ENCODE results near the gene ZNF697. TPM values are rescaled to one million over a fixed set of nuclear protein-coding genes. Genes with fewer than 3 reads are reported as not detected.

Gene ZNF697
- polyA plus RNA-seq, 12 donors: 8.1 to 12.4 (median 10.0) TPM; not detected in 1

DNA sequence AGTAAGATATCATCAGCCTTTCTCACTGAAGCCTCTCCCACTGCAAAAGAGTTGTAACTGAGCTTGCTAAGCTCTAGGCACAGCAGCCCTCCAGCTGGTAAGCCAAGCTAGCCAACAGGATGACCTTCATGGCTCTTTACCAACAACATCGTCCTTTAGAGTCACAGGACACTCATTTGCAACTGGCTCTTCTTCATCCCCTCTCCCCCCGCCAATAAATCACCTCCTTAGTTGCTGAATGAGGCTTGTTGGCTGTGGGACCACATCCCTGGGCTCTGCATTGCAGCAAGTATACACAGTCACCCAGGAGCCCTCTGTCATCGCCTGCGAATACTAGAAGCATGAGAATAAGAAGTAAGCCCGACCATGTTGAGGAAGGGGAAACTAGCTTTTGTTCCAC, 16.0 kb upstream of the ZNF697 start:
- no peak for DNase-seq

DNA sequence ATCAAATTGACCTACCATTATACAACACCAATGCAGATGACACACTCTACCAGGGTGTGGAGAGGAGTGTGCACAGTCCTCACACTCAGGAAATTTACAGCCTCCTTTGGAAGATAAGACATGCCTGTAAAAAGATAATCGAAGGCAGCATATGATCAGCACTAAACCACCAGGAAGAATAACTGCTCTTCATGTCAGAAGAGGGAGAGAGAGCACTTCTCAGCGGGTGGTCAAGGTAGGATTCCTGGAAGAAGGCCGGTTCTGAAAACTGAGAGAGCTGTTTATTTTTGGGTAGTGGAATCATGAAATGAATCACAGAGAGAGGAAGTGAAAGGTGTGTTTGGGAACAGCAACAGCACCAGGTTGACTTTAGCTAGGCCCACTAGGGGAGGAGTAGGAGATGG, 14.0 kb upstream of the ZNF697 start:
- no peak for DNase-seq

DNA sequence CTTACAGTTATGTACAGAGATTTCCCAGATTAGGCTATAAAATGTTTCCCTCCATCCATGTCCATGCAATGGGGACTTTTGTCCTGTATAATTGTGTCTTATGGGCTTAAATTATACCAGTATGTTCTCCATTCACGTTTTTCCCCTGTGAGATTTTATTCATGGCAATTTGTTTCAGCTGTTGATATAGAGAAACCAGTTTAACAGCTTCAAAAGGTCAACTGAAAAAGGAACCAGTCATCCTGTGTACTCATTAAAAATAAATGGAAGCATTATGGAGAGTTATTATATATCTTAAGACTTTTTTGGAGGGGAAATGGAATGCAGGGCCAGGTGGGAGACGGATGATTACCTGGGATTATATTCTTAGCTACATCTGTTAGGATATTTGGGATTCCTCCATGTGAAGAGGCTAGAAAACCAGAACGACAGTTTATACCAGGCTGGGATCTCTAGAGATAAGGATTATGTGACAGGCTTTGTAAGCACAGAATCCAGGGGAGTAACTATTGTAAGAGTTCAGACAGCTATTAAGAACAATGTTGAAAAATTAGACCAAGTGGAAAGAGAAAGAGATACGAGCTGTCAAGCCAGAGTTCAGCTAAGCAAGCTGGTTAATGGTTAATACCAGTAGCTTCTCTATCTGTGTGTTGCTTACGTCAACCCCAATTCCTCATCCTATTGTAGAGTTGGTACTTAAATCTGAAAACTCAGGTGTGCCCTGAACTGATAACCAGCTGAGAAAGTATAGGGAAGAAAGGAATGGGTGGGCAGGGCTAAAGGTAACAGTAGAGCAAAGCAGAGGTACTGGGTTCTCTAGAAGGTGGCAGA, 12.4 kb upstream of the ZNF697 start:
- DNase-seq: no peak

DNA sequence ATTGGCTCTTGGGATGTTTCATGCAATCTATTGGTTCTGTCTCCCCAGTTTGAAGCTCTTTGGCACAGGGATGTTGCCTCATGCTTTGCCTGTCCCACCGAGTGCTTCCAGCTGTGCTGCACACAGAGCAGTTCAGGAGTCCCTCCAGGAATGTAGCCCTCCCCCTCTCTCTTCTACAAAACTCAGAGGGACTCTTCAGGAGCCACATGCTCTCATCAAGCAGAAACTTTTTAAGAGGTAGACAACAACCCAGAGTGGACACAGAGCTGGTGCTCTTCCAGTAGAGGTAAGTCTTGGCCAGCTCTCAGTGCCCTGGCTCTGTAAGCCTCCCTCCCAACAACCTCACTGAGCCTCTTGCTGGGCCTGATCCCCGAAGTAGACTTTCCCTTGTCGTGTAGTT, 11.6 kb upstream of the ZNF697 start:
- no peak for DNase-seq

DNA sequence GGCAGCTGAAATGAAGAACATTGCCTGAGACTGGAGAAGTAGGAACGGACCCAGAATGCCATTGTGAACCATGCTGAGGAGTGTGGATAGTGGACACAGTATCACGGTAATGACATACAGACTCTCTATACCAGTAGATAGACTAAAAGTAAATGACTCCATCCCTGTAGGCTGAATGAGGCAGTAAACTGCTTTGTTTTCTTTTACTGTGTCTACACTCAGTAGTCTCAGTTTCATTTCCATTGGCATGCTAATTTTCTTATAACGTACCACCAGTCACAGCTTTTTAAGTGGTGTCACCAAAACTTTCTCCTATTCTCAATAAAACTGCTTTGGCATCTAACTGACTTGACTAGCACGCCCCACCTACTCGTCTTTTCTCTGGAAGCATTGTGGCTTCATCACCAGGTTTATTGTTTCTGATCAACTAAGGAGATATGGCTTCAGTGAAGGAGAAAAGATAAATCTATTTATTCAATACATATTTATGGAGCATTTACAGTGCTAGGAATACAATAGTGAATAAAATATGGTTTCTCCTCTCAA, 8.4 kb upstream of the ZNF697 start:
- DNase-seq: no peak

DNA sequence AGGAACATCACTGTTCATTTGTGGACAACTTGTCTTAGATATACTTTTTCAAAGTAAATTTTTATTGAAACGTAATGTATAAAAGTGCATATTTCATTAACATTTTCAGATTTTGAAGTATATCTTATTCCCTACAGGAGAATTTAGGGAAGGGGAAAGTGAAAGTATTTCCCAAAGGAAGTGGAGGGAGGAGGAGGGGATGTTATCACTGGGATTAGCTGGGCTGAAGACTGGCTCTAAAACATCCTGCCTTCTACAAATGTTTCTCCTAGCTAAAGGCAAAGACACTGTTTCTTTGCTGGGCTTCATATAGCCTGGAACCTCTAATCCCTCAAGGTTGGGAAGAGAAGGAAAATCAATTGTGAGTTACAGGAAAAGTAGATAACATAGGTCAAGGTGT, 7.1 kb upstream of the ZNF697 start:
- DNase-seq: no peak

DNA sequence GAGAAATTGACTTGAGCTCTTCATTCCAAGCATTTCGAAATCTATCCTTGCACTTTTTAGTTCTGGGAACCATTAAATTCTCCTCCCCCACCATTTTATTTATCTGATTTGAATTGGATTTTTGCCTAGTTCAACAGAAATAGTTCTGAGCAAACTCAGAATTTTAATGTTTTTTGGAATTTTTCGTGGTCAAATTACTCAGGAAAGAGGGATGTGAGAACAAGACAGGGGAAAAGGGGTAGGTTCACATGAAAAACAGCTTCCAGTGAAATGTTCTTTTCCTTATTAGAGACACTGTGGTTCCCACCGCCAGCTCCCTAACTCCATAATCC, 5.7 kb upstream of the ZNF697 start:
- no peak for DNase-seq

DNA sequence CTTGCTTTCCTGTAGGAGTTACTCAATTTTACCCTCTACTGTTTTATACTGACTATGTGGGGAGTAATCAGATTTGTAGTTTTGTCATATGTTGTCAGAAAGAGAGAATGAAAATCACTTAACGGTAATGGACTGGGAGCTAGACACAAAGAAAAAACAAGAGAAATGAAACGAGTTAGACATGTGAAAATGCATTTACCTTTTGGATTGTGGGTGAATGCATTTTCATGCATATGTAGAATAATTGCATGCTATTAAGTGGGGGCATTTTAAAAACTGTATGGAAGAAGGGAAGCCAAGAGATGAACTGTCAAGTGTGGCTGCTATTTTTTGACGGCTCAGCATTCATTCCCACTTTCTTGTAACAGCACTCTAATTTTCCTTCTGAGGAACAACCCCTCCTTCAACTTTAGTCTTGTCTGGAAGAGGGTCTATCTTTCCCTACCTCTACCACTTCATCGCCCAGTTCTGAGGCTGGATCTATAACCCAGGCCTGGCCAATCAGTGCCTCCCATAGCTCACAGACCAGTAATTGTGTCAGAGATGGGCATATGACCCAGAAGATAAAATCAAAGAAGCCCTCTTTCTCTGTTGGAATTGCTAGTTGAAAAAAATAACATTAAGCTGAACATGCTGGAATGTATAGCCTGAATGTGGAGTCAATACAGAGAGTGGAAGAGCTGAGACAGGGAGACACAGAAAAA, 5.2 kb upstream of the ZNF697 start:
- no peak for DNase-seq

DNA sequence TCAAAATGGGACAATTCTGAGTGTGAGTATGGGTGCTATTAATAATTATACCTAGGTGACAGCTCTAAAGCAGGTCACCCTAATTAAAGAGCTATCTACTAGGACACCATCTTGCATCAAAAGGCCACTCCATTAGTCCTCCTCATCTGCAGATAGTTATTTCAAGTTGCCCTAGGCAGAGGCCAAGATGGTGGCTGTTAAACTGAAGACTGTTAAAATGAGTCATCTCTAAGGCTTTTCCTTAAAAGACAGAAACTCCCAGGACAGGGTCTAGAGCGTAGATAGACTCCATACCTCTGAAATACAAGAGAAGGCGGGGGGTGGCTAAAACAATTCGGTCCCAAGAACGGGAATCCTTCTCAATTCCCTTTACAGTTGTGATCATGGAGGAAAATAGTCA, 4.5 kb upstream of the ZNF697 start:
- DNase-seq: no peak

DNA sequence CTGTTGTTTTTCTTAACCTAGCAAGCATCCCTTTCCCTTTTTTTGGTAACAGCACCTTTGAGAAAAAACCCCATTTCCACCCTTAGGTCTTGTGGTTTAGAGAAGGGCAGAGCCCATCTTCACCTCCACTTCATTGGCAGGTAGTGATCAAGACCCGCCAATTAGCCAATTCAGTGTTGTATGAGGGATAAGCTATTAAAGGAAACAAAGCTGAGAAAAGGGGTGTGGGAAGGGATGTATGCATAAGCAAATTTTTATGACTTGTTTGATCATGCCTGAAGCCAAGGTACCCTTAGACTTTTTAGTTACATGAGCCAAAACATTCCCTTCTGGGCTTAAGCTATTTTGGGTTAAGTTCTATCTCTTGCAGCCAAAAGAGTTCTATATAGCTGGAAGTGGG, 3.6 kb upstream of the ZNF697 start:
- DNase-seq: no peak

DNA sequence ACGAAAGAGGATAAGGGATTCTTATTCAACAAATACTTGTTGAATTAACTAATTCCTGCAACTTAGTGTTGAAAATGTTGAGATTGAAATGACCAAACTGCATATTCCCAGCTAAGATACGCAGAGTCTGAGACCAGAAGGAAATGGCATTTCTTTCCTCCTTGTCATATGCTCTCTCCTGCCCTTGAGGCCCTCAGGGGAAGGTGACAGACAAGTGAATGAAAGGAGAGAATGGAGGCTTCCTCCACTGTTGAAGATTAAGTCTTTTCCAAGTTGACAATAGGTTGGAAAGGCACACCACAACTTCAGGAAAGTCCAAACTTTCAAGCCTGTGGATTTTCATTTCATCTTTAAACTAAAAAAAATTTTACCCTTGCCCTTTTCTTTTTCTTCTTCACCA, 3.1 kb upstream of the ZNF697 start:
- no peak for DNase-seq

DNA sequence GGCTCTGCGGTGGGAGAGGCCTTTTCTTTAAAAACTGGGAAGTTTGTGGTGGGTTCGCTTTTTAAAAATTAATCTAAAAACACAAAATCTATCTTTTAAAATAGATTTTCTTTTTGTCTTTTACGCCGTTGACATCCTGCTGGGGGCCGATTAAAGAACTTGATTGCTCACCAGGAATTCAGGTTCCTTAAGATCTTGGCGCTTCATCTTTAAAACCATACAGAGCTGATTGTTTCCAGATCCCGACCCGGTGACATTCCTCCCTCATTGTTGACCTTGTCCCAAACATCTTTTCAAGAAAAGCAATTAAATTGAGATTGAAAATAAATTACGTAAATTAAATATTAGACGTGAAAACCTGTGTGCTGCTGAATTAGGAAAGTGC, 546 bp upstream of the ZNF697 start:
- DNase-seq: peak; percentile 29

DNA sequence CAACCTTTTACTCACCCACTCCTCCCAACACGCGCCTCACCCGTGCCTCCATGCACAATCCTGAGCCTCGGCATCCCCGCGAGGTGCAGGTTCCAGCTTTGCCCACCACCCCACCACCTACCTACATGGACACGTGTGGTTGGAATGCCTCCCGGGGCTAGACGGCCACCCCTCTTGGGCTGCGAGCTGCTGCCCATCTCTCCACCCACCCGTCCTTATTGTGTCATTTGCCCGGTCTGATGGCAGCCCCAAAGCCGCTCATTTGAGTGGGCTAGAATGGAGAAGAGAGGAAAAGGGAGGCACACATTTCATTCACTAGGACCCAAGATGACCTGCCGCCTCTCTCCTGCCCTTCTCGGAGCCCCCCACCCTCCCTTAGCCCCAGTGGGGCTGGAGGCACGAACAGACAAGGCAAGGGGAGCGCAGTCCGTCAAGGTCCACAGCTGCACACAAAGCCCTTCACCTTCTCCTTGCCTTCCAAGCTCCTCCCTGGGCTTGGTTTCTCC, 785 bp downstream of the ZNF697 start:
- no peak for DNase-seq

DNA sequence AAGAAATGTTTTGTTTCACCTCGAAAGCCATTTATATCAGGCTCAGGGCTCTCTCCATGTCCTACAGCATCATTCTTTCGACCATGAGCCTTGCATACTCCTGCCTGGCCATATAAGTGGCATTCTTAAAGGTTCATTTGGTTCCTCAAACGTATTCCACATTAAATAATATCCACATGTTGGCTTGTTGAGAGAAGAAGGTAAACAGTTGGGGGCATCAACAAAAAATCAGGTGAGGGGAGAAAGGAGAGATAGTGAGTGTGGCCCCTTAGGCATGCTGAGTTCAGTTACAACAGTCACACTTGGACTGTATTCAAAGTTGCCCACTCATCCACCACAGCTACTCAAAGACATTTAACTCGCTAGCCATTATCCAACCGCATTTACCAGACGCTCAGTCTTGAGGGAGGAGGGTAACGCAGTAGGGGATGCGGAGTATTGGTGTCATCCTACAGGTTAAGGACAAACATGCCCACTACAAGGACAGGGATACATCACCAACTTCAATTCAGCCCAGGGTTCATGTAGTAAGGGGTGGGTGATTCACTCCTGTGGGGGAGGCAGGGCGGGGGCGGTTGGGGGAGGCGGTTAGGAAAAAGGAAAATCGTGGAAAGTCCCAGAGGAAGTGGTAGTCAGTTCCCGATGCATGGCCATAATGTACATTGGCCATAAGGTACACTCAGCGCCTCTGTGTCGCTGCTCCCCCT, 1.4 kb downstream of the ZNF697 start:
- DNase-seq: no peak

DNA sequence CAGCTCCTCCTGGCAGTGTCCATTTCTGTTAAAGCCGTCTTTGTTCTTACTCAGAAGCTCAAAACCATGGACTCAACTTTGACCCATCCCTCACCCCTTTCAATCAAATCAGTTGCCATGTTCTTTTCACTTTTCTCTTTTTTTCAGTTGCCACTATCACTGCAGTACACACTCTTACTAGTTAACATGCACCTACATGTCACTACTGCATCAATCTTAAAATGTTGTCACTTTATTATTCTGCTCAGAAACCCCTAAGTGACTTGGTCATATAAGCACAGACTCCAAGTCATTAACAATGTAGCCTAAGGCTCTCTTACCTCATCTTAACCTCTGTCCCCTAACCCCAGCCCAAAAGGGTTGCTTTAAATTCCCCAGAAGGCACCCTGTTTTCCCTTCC, 9.0 kb downstream of the ZNF697 start:
- no peak for DNase-seq

DNA sequence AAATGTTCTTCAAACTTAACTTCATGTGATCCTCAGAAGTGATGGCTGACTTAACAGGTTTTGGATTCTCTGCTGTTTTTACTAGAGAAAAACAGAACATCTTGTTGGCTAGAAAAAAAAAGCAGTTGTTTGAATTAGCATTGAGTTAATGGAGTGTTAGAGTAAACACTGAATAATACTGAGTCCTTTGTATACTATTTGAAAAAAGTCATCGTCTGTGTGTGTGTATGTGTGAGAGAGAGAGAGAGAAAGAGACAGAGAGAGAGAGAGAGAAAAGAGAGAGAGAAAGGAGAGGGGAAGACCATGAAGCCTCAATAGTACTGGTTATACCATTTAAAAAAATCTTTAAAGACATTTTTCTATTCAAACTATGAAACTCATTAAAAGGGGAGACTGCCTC, 10.4 kb downstream of the ZNF697 start:
- DNase-seq: no peak

DNA sequence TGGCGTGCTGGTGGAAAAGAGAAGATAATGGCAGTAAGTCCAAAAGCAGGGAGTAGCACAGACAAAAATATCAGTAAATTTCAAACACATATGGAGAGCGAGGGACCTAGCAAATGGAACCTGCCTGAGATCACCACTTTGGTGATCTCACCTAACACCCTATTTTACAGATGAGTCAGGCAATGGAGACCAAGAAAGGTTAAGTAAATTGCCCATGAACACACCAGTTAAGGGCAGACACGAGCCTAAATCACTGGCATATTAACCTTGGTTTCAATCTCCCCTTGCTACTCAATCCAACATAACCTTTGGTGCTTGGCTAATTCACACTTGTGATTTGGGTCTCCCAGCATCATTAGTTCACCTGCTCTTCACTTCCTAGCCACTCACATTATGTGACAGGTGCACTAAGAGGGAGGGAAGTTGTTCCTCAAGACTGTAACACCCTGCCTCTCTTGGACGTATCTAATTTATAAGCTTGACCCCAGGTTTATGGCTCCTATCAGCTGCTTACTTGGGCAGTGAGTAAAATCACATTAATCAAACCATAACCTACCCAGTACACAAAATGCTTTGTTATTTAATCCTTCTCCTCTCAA, 11.5 kb downstream of the ZNF697 start:
- no peak for DNase-seq

DNA sequence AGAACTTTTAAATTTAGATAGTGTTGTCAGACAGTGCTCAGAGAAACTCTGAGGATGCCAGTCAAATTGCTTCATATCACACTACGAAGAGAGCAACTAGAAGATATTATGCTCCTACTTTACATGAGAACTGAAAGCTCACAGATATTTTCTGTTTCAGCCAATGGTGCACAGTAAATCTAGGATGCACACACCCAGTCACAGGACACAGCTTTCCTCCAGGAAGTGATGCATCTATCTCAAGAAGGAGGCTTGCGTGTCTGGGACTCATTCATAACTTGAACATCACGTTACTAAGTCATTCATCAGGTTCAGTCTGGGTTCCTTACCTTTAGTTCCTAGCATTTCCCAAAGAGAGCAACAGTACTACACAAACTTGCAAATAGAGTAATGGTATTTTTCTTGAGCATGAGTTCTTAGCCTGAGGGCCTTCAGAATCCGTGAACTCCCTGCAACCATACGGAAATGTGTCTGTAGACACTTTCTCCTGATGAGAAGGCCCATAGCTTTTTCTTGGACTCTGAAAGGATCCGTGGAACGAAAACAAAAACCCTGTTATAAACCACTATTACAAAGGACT, 12.2 kb downstream of the ZNF697 start:
- DNase-seq: no peak

DNA sequence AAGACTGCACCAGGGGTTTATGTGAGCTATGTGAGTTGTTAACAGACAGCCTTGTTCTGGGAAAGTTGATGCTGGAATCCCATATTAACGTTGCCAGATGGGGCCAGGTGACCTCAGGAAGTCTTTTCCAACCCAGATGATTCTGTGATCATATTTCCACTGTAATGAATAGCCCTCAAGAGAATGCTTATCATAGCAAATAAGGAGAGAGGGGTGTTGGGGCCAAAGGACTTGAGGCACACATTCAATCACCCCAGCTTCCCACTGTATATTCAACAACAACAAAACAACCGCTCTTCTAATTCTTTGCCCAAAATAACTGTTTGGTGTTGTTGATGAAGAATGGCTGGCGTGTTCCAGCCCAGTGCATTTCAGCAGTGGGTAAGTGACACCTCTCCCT, 14.1 kb downstream of the ZNF697 start:
- no peak for DNase-seq

DNA sequence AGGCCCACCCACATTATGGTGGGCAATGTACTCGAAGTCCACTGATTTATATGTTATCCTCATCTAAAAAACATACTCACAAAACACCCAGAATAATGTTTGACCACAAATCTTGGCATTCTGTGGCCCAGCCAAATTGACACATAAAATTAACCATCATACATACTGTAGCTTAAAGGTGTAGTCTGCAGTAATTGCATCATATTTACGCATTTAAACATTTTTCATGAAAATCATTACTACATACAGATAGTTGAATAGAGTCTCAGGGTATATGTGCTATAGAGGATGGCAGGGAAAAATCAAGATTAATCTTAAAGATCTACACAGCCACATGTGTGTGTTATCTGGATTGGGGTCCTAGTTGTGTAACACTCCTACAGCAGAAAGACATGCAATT, 14.5 kb downstream of the ZNF697 start:
- no peak for DNase-seq

DNA sequence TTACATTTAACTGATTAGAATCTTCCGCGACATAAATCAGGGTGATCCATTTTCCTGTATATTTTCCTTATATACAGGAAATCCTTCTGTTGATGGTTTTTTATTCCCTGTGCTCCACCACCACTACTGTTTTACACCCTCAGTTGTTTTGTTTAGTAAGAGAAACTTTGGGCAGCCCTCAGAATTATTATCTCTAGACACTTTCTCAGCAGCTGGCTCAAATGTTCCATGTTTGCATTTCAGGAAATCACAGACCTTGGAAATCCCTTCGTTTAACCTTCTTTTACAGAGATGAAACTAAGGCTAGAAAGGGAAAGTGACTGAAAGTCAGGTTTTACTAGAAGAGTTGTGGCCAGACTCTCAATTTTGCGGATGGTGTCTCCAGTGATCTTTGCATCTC, 15.2 kb downstream of the ZNF697 start:
- DNase-seq: no peak

DNA sequence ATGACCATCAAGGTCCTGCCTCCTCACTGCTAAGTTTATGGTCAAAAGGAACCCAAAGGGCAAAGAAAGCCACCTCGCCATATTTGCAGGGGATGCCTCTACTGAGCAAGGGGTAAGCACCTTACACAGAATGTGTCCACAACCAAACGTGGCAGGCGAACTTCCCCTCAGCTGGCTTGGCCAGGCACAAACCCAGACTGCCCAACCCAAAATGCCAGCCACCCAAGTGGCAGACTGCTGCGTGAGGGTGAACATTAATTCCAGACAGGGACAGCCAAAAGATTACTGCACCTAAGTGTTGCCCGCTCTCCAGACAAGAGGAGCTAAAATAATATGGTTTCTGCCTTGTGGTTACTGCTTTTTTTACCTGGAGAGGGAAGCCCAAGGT, 16.0 kb downstream of the ZNF697 start:
- DNase-seq: no peak

Data from muscle of arm (tissue), 12 donors.